Measurements from ENCODE around the gene PHC2. TPM values are rescaled to one million over a fixed set of nuclear protein-coding genes. Genes with fewer than 3 reads are reported as not detected.
"Not testable (repeated sequence)": the region's sequence is repeated elsewhere in the genome, so short reads cannot be mapped to it uniquely, and the experiment has no call there.

The PHC2 gene
- total RNA-seq, 1 experiment from 2014 or later = 176 TPM

- H3K4me2 ChIP-seq (ENCODE audit: low read length); RAD21 ChIA-PET (ENCODE audit: low non-redundant PET in 1 of 2, low total read pairs in 2 of 2, uncharacterized antibody in 2 of 2, unreplicated experiment in 2 of 2); CTCF ChIA-PET; H3K27me3 ChIP-seq (ENCODE audit: insufficient read depth, low read length); H3K4me1 ChIP-seq (ENCODE audit: control insufficient read depth in 1 of 2, insufficient read depth in 2 of 2, low read length in 2 of 2); H2AFZ ChIP-seq (ENCODE audit: low read depth, low read length, poor library complexity, severe bottlenecking); POLR2A ChIA-PET; BruUV-seq (replicated peaks); H3K27ac ChIP-seq (ENCODE audit: low read depth, low read length); H3K79me2 ChIP-seq (ENCODE audit: insufficient read depth, low read length); H3K4me3 ChIP-seq (replicated peaks in 1 of 2; ENCODE audit: low read depth in 1 of 2, low read length in 2 of 2); H3K9ac ChIP-seq (ENCODE audit: low read length); H3K9me2 ChIP-seq (ENCODE audit: insufficient read depth); intact Hi-C loops (cut with micrococcal nuclease); ATAC-seq; H4K20me1 ChIP-seq (ENCODE audit: insufficient read depth); H3K36me3 ChIP-seq (ENCODE audit: control insufficient read depth in 1 of 2, insufficient read depth in 2 of 2, low read length in 2 of 2); DNase-seq (ENCODE audit: low read depth, low spot score); H3K9me3 ChIP-seq (ENCODE audit: control insufficient read depth in 1 of 2, insufficient read depth in 1 of 2, low read depth in 1 of 2, low read length in 2 of 2): not testable (repeated sequence)
Measured at GRCh38 chr1:33309351-33309750, 121.5 kb downstream of the PHC2 start.

DNA sequence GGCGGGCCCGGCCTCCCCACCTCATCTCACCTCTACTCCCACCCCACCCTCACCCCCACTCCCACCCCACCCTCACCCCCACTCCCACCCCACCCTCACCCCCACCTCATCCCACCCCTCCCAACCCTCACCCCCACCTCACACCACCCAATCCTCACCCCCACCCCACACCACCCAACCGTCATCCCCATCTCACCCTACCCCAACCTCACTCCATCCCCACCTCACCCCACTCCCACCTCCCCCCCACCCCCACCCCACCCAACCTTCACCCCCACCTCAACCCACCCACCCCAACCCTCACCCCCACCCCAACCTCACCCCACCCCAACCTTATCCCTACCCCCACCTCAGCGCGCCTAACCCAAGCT, 123.4 kb downstream of the PHC2 start:
- no TSS peak for BruUV-seq (replicated peaks)
- no peak overlapping the region for H3K9ac ChIP-seq (ENCODE audit: low read length)
- H3K4me3 ChIP-seq (replicated peaks in 1 of 2; ENCODE audit: low read depth in 1 of 2, low read length in 2 of 2) = no peak overlapping the region
- no peaks in the 10 kb centered on the region for H3K9me3 ChIP-seq (ENCODE audit: control insufficient read depth in 1 of 2, insufficient read depth in 1 of 2, low read depth in 1 of 2, low read length in 2 of 2)
- H4K20me1 ChIP-seq (ENCODE audit: insufficient read depth) = no peaks in the 10 kb centered on the region
- DNase-seq (ENCODE audit: low read depth, low spot score) (no peak), ATAC-seq (no peak)
- H3K79me2 ChIP-seq (ENCODE audit: insufficient read depth, low read length) = no peaks in the 10 kb centered on the region
- ChIA-PET POLR2A (interaction anchor here (0.6 kb wide), 1 partner anchor 207 kb away, joined by 3 read pairs; no protein-coding TSS in a partner anchor), RAD21 (ENCODE audit: low non-redundant PET in 1 of 2, low total read pairs in 2 of 2, uncharacterized antibody in 2 of 2, unreplicated experiment in 2 of 2) (no interaction called here), CTCF (no interaction called here)
- H3K9me2 ChIP-seq (ENCODE audit: insufficient read depth) = no peaks in the 10 kb centered on the region
- H3K4me2 ChIP-seq (ENCODE audit: low read length) = no peak overlapping the region
- no peak for TF ChIP-seq SRF (IDR thresholded peaks at IDR 0.05; ENCODE audit: low read depth)
- TF ChIP-seq POLR2A (IDR thresholded peaks at IDR 0.05; ENCODE audit: borderline replicate concordance, extremely low read depth, insufficient read depth, insufficient read length) = no peak
- H3K27me3 ChIP-seq (ENCODE audit: insufficient read depth, low read length) = no peaks in the 10 kb centered on the region
- H2AFZ ChIP-seq (ENCODE audit: low read depth, low read length, poor library complexity, severe bottlenecking) = no peak overlapping the region
- H3K27ac ChIP-seq (ENCODE audit: low read depth, low read length) = no peak overlapping the region
- intact Hi-C loops (cut with micrococcal nuclease) = no loop called here
- no peaks in the 10 kb centered on the region for H3K4me1 ChIP-seq (ENCODE audit: control insufficient read depth in 1 of 2, insufficient read depth in 2 of 2, low read length in 2 of 2)
- H3K36me3 ChIP-seq (ENCODE audit: control insufficient read depth in 1 of 2, insufficient read depth in 2 of 2, low read length in 2 of 2) = no peaks in the 10 kb centered on the region

Measured in HCT116 (cell line).